ENCODE results near the gene CKB.

The CKB gene

GRCh38 chr14:103502877-103503276 is 19.8 kb downstream of the CKB start:
- no peak for DNase-seq (ENCODE audit: low read depth)
- no peak for TF ChIP-seq CTCF (conservative IDR thresholded peaks at IDR 0.05; ENCODE audit: low read depth, low read length)
- H3K4me3 ChIP-seq (ENCODE audit: low read depth, low read length): no peak overlapping the region

GRCh38 chr14:103501921-103502669 is 20.5 kb downstream of the CKB start:
- DNase-seq (ENCODE audit: low read depth): no peak
- TF ChIP-seq CTCF (conservative IDR thresholded peaks at IDR 0.05; ENCODE audit: low read depth, low read length): no peak

GRCh38 chr14:103501041-103501870 is 21.4 kb downstream of the CKB start:
- no peak for TF ChIP-seq CTCF (conservative IDR thresholded peaks at IDR 0.05; ENCODE audit: low read depth, low read length)
- no peak for DNase-seq (ENCODE audit: low read depth)
- no peak overlapping the region for H3K4me3 ChIP-seq (ENCODE audit: low read depth, low read length)

More at GRCh38 chr14:103501921-103502669, 20.5 kb downstream of the CKB start:
- H3K4me3 ChIP-seq (ENCODE audit: low read depth, low read length): no peak overlapping the region

GRCh38 chr14:103500148-103500990 is 22.3 kb downstream of the CKB start:
- H3K4me3 ChIP-seq (ENCODE audit: low read depth, low read length): no peak overlapping the region
- DNase-seq (ENCODE audit: low read depth): peak; percentile 93
- peak; percentile 95 for TF ChIP-seq CTCF (conservative IDR thresholded peaks at IDR 0.05; ENCODE audit: low read depth, low read length)

GRCh38 chr14:103499709-103500108 is 22.9 kb downstream of the CKB start:
- no peak overlapping the region for H3K4me3 ChIP-seq (ENCODE audit: low read depth, low read length)
- no peak for TF ChIP-seq CTCF (conservative IDR thresholded peaks at IDR 0.05; ENCODE audit: low read depth, low read length)
- no peak for DNase-seq (ENCODE audit: low read depth)

- TF ChIP-seq CTCF (conservative IDR thresholded peaks at IDR 0.05; ENCODE audit: low read depth, low read length): no peak
- peak; percentile 48 for DNase-seq (ENCODE audit: low read depth)
- H3K4me3 ChIP-seq (ENCODE audit: low read depth, low read length): no peak overlapping the region
These were observed 25.9 kb downstream of the CKB start for GRCh38 chr14:103496776-103497175.

Measured in choroid plexus epithelial cell (primary cell).